ENCODE data around the gene GMDS. TPM values are rescaled to one million over a fixed set of nuclear protein-coding genes. Genes with fewer than 3 reads are reported as not detected.
A peak's percentile ranks its signal among the peaks of the same experiment; 100 is the strongest.

GMDS gene
- total RNA-seq, 1 donor from 2014 or later: 27.0 TPM

- no peak overlapping the region for H3K4me3 ChIP-seq (ENCODE audit: low read depth, low read length)
- H3K36me3 ChIP-seq (ENCODE audit: control insufficient read depth, insufficient read depth, low read length): no peaks in the 10 kb centered on the region
- peaks cover 33% of the 10 kb centered on the region for H3K27me3 ChIP-seq (ENCODE audit: control insufficient read depth, insufficient read depth, low read length)
- no peak for DNase-seq (ENCODE audit: low read depth)
- TF ChIP-seq CTCF (IDR thresholded peaks at IDR 0.05; ENCODE audit: insufficient read depth, low read length, poor library complexity, severe bottlenecking): no peak
These were observed 648.2 kb downstream of the GMDS start for GRCh38 chr6:1597121-1597744.

GRCh38 chr6:1596088-1596852 lies 649.1 kb downstream of the GMDS start:
- Histone ChIP-seq H3K4me3 (ENCODE audit: low read depth, low read length) (no peak overlapping the region), H3K36me3 (ENCODE audit: control insufficient read depth, insufficient read depth, low read length) (no peaks in the 10 kb centered on the region), H3K27me3 (ENCODE audit: control insufficient read depth, insufficient read depth, low read length) (peaks cover 23% of the 10 kb centered on the region)
- DNase-seq (ENCODE audit: low read depth): no peak
- TF ChIP-seq CTCF (IDR thresholded peaks at IDR 0.05; ENCODE audit: insufficient read depth, low read length, poor library complexity, severe bottlenecking): peak; percentile 92

- no peak for TF ChIP-seq CTCF (IDR thresholded peaks at IDR 0.05; ENCODE audit: insufficient read depth, low read length, poor library complexity, severe bottlenecking)
- H3K27me3 ChIP-seq (ENCODE audit: control insufficient read depth, insufficient read depth, low read length): peaks cover 23% of the 10 kb centered on the region
- H3K4me3 ChIP-seq (ENCODE audit: low read depth, low read length): no peak overlapping the region
- no peaks in the 10 kb centered on the region for H3K36me3 ChIP-seq (ENCODE audit: control insufficient read depth, insufficient read depth, low read length)
- DNase-seq (ENCODE audit: low read depth): no peak
These were observed 649.9 kb downstream of the GMDS start for GRCh38 chr6:1595271-1596087.

GRCh38 chr6:1594445-1595200 lies 650.8 kb downstream of the GMDS start:
- no peaks in the 10 kb centered on the region for H3K36me3 ChIP-seq (ENCODE audit: control insufficient read depth, insufficient read depth, low read length)
- no peak overlapping the region for H3K4me3 ChIP-seq (ENCODE audit: low read depth, low read length)
- no peak for TF ChIP-seq CTCF (IDR thresholded peaks at IDR 0.05; ENCODE audit: insufficient read depth, low read length, poor library complexity, severe bottlenecking)
- peaks cover 23% of the 10 kb centered on the region for H3K27me3 ChIP-seq (ENCODE audit: control insufficient read depth, insufficient read depth, low read length)
- no peak for DNase-seq (ENCODE audit: low read depth)

GRCh38 chr6:1593958-1594314 lies 651.5 kb downstream of the GMDS start:
- H3K4me3 ChIP-seq (ENCODE audit: low read depth, low read length): no peak overlapping the region
- peaks cover 23% of the 10 kb centered on the region for H3K27me3 ChIP-seq (ENCODE audit: control insufficient read depth, insufficient read depth, low read length)
- no peaks in the 10 kb centered on the region for H3K36me3 ChIP-seq (ENCODE audit: control insufficient read depth, insufficient read depth, low read length)
- no peak for TF ChIP-seq CTCF (IDR thresholded peaks at IDR 0.05; ENCODE audit: insufficient read depth, low read length, poor library complexity, severe bottlenecking)
- no peak for DNase-seq (ENCODE audit: low read depth)

Measured in kidney epithelial cell (primary cell).